ENCODE measurements around the gene CORO2A.

Gene CORO2A

GRCh38 chr9:98218562-98219363 lies 26.3 kb upstream of the CORO2A start:
- no peak for DNase-seq

- DNase-seq: no peak
Observed at GRCh38 chr9:98217255-98217654, 24.8 kb upstream of the CORO2A start.

DNA sequence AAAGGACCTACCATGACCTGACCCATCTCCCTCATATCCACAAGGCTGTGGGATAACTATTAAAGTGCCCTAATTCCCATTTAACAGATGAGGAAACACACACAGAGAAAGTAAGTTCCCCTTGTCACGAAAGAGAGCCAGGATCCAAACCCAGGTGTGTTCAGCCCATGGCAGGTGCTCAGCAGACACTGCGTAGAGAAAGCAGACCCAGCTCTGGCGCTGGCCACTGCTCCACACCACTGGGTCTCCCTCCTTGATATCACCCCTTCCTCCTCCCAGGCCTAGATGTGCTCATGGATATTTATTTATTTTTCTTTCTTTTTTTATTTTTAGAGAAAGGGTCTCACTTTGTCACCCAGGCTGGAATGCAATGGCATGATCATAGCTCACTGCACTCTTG lies 24.0 kb upstream of the CORO2A start:
- no peak for DNase-seq

- no peak for DNase-seq
Observed at GRCh38 chr9:98215821-98216220, 23.4 kb upstream of the CORO2A start.

- DNase-seq: no peak
Observed at GRCh38 chr9:98215271-98215670, 22.8 kb upstream of the CORO2A start.

- DNase-seq: no peak
Observed at GRCh38 chr9:98214811-98215210, 22.4 kb upstream of the CORO2A start.

DNA sequence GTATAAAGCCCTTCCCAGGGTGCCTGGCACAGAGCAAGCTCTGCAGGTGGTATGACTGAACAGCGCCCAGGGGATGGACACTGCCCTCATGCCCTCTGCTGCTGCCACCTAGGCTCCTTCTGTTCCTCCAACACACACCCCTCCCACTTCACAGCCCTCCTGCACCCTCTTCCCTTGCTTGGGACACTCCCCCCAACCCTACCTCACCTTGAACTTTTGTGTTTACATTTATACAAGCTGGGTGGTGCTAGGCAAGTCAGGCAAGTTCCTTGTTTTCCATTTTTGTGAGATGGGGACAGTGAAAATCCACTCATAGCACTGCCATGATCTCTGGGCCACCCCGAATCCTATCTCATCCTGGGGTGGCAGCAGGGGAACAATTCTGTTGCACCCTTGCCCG lies 18.8 kb upstream of the CORO2A start:
- DNase-seq: no peak

DNA sequence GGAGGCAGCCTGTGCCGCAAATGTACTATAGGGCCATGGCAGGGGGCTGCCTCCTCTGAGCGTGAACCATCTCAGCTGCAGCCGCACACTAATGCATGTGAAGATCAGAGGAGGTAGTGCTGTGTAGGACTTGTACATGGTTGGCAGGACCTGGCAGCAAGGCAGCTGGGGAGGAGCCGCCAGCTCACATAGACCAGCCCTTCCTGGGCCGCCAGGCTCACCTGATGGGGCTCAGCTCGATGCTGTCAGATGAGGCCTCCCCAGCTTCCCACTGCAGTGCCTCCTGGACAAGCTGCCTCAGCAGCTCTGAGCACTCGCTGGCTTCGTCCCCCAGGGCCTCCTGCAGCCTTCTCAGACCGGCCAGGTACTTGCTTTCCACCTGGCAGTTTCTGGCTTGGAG lies 18.0 kb upstream of the CORO2A start:
- DNase-seq: no peak

DNA sequence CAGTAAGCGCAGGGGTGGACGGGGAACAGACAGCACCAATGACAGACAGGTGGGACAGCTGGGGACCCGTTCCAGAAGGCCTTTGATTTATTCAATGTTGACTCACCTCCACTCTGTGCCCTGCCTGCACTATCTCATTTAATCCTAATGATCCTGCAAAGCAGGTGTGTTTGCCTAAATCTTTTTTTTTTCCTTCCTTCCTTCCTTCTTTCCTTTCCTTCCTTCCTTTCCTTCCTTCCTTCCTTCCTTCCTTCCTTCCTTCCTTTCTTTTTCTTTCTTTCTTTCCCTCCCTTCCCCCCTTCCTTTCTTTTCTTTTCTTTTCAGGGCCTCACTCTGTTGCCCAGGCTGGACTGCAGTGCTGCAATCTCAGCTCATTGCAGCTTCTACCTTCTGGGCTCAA lies 17.1 kb upstream of the CORO2A start:
- DNase-seq: no peak

- no peak for DNase-seq
Observed at GRCh38 chr9:98208635-98209034, 16.2 kb upstream of the CORO2A start.

DNA sequence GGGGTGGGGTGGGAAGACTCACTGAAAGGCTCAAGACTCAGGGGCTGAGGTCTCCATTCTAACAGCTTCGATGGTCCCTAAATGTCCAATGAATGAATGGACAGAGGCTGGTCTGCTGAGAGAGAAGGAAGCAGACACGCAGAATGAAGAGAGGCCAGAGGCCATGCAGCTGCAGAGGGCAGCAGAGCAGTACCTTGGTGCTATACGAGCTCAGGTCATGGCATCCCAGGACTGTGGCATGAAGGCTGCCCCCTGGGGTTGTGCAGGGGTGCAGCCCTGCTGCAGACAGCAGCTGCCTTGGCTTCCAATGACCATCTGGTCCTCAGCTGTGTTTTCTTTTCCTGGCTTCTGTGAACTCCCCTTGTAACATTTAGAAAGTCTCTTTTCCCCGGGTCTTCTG lies 15.2 kb upstream of the CORO2A start:
- DNase-seq: no peak

- DNase-seq: no peak
Observed at GRCh38 chr9:98206754-98207153, 14.3 kb upstream of the CORO2A start.

GRCh38 chr9:98204692-98205091 lies 12.3 kb upstream of the CORO2A start:
- DNase-seq: no peak

DNA sequence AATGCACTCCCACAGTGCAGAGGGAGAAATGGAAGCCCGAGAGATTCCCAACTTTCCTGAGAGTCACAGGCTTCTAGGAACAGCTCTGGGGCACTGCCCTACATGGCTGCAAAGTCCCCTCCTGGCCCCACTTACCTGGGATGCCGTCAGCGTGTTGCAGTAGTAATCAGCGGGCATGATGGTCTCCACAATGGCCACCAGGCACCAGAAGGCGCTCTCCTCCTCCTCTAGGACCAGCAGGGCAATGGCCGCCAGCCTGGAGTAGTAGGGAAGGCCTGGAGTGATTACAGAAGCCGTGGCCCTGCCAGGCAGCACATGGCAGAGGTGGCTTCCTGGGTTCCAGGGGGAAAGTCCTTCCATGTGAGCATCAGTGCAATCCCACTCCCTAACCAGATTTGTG lies 10.7 kb upstream of the CORO2A start:
- DNase-seq: no peak

GRCh38 chr9:98202252-98202651 lies 9.8 kb upstream of the CORO2A start:
- DNase-seq: no peak

DNA sequence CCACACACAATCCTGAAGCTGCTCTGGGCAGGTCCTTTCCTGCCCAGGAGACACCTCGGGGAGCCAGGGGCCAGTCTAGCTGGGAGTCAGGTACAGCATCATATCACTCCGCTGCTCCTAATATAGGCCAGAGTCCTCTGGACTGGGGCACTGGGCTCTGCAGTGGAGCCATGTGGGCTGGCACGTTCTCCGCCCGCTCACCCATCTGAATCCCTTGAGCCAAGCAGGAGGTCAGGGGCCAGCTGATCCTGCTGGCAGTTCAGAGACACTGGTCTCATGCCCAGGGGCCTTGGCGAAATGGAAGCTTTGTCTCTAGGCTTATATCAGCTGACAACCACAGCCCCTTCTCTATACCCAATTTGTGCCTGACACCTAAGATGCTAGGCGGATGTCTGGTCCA lies 9.3 kb upstream of the CORO2A start:
- DNase-seq: no peak

DNA sequence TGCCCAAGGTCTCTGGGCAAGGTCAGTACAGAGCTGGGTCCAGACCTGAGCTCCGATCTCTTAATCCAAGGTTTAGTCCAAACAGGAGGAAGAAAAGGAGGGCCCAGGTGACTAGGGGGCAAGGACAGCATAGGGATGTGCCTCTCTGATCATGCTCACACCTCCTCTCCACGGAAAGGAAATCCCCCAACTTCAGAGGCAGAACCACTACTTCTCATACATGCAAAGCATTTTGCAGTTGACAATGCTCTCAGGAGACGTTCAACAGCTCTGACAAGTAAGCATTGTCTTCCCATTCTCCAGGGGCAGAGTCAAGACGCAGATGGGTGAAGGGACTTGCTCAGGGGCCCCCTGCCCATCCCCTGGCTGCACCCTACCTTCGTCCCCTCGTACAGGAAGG lies 8.7 kb upstream of the CORO2A start:
- DNase-seq: no peak

- no peak for DNase-seq
Observed at GRCh38 chr9:98199388-98200033, 7.1 kb upstream of the CORO2A start.

DNA sequence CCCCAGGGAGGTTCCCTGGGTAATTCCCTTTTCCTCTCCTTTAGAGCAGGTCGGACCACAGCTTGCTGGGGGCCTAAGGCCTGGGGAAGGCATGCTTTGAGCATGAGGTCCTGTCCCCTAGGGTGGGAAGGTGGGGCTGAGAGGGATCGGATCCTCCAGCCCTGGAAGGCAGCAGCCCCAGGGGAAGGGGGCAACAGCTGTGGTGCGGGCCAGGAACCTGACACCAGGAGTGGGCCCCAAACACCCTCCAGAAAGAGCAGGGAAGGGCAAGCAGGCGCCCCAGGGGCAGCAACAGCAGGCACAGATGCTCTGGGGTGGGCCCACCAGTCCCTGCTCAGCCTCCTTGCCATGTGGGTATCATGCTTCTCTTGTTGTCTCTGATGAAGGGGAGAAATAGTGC lies 3.2 kb upstream of the CORO2A start:
- DNase-seq: no peak

DNA sequence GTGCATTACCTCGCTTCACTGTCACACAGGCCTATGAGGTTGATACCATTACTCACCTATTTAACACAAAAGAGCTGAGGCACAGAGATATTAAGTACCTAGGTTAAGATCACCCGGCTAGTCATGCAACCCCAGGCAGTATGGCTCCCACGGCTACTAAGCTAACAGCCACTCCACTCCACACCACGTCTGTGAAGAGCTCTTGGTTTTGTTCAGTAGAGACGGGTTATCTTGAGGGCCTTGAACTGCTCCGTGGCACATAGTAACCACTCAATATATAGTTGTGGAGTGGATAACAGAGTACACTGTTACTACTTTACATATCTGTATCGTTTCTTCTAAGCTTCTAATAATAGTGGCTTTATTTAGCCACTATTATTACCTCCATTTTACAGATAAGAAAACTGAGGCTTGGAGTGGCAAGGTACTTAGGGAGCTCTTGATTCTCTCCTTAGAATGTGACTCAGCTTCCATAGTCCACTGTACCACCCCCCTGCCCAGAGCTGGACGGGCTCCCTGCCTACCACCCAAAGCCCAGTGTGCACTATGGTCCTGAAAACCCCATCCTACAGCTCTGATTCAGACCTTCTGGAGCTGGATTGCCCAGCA lies 1.0 kb upstream of the CORO2A start:
- no peak for DNase-seq

- DNase-seq: peak; percentile 37
Observed at GRCh38 chr9:98191671-98192502, 550 bp downstream of the CORO2A start.

- no peak for DNase-seq
Observed at GRCh38 chr9:98191181-98191608, 1.2 kb downstream of the CORO2A start.

DNA sequence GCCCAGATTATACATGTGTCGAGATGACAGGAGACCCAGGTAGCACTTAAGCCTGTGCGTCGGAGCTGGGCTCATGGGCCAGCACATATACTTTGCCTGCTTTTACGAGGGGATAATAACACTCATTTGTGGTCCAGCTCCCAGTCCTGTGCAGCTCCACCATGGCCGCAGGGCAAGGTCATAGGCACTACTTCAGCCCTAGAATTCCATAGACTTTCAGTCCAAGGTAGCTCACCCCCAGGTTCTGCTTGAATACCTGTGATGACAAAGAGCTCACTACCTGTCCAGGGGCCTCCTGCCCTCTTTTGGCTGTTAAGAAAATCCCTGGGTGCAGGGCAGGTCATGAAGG lies 1.7 kb downstream of the CORO2A start:
- DNase-seq: no peak

GRCh38 chr9:98189412-98189811 lies 3.0 kb downstream of the CORO2A start:
- DNase-seq: no peak
